GM21737 (cell line): ENCODE measurements around the gene FAM89B.

Experiments
- ATAC-seq: cut with Tn5 transposase; IDR thresholded peaks from one replicate; pipeline ENCODE4 v1.9.1; 2021; ENCODE audit warnings: mild to moderate bottlenecking, moderate library complexity; ENCODE audit not compliant: unreplicated experiment

Gene FAM89B

GRCh38 chr11:65609665-65610064 lies 37.3 kb downstream of the FAM89B start:
- ATAC-seq = no peak

GRCh38 chr11:65610404-65610803 lies 38.1 kb downstream of the FAM89B start:
- ATAC-seq = no peak

- ATAC-seq = no peak
Measured at GRCh38 chr11:65611028-65611757, 38.9 kb downstream of the FAM89B start.

- no peak for ATAC-seq
Measured at GRCh38 chr11:65611758-65612603, 39.6 kb downstream of the FAM89B start.

- no peak for ATAC-seq
Measured at GRCh38 chr11:65612691-65613090, 40.4 kb downstream of the FAM89B start.

GRCh38 chr11:65613091-65613928 lies 41.0 kb downstream of the FAM89B start:
- ATAC-seq = no peak

GRCh38 chr11:65615229-65615949 lies 43.1 kb downstream of the FAM89B start, which contains the start of gene PCNX3:
Gene PCNX3, plus strand, starts transcription at chr11:65615776. Its CDS starts 536 bp downstream, at chr11:65616312.
- peak; percentile 70 for ATAC-seq

GRCh38 chr11:65615950-65616574 lies 43.7 kb downstream of the FAM89B start:
- ATAC-seq = peak; percentile 5

GRCh38 chr11:65616575-65617001 lies 44.2 kb downstream of the FAM89B start:
- ATAC-seq = no peak

GRCh38 chr11:65617136-65617850 lies 45.0 kb downstream of the FAM89B start:
- ATAC-seq = no peak

GRCh38 chr11:65617990-65618751 lies 45.8 kb downstream of the FAM89B start:
- ATAC-seq = no peak

GRCh38 chr11:65618763-65619162 lies 46.4 kb downstream of the FAM89B start:
- ATAC-seq = no peak

- no peak for ATAC-seq
Measured at GRCh38 chr11:65619281-65619928, 47.1 kb downstream of the FAM89B start.

GRCh38 chr11:65620666-65621065 lies 48.3 kb downstream of the FAM89B start:
- no peak for ATAC-seq

- no peak for ATAC-seq
Measured at GRCh38 chr11:65621460-65621859, 49.1 kb downstream of the FAM89B start.

GRCh38 chr11:65622011-65622410 lies 49.7 kb downstream of the FAM89B start:
- ATAC-seq = no peak

GRCh38 chr11:65623177-65623576 lies 50.8 kb downstream of the FAM89B start:
- no peak for ATAC-seq
